Measurements from ENCODE around the gene DNASE1L2. TPM values are rescaled to one million over a fixed set of nuclear protein-coding genes. Genes with fewer than 3 reads are reported as not detected.

The DNASE1L2 gene
- total RNA-seq, 1 donor from 2014 or later = 0.40 TPM

GRCh38 chr16:2284797-2285576 lies 48.7 kb downstream of the DNASE1L2 start:
- no peak for DNase-seq (ENCODE audit: low read depth in 2 of 2)

DNA sequence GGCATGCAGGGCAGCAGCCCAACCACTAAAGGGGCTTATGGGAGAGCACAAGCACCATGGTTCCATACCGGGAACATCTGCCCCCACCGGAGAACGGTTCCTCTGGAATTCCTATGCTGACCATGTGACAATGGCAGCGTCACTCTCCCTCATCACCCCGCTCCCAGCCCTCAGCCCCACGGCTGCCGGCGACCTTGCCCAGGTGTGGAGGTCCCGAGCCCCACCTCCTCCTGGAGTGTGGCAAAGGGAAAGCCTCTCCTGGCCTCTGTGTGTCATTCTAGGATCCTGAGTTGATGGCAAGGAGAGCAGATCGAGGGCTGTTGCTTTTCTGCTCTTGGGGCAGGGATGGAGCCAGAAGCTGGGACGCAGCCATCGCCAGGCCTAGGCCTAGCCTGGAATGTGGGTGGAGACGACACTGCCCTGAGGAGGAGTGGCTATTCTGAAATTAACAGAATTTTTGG lies 49.5 kb downstream of the DNASE1L2 start:
- no peak for DNase-seq (ENCODE audit: low read depth in 2 of 2)

- no peak for DNase-seq (ENCODE audit: low read depth in 2 of 2)
Measured at GRCh38 chr16:2286550-2286949, 50.3 kb downstream of the DNASE1L2 start.

DNA sequence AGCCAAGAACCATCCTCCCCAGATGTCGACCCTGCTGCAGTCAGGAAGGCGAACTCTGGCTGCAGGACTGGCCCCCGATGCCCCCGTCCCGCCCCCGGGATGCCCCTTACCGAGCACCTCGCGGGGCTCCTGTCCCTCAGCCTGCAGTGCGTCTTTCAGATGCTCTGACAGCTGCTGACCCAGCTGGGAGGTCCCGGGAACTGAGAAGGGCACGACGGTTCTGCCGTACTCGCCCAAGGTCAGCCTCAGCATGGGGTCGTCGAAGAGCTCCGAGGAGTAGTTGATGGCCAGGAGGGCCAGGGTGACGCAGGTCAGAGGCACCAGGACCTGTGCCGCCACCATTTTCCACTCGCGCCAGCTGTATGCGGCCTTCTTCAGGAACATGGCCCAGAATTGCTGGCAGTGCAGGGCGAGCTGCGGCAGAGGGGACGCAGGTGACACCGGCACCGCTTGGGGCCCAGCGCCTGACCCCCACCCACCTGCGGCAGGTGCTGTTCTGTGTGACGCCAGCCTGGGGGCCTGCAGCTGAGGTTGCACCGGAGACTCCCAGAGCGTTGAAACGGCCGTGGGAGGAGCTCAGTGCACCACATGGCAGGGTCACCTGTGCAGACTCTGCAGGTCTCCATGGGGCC lies 51.8 kb downstream of the DNASE1L2 start:
- no peak for DNase-seq (ENCODE audit: low read depth in 2 of 2)

Other genes with a start within 250 kb of the DNASE1L2 start
- gene SYNGR3, start 246.5 kb upstream of the DNASE1L2 start, total RNA-seq = 0.40 and 2.0 TPM in 2 replicates
- 8.9 and 9.7 TPM in 2 replicates for gene ZNF598, start 226.6 kb upstream of the DNASE1L2 start, total RNA-seq
- 0.44 and 0.60 TPM in 2 replicates for gene NPW, start 216.7 kb upstream of the DNASE1L2 start, total RNA-seq
- gene NHERF2, start 209.5 kb upstream of the DNASE1L2 start, total RNA-seq = 42.1 and 47.6 TPM in 2 replicates
- gene NTHL1, start 188.6 kb upstream of the DNASE1L2 start, total RNA-seq = 22.8 and 31.2 TPM in 2 replicates
- gene TSC2, start 188.5 kb upstream of the DNASE1L2 start, total RNA-seq = 23.8 and 29.0 TPM in 2 replicates
- 18.5 and 31.5 TPM in 2 replicates for gene PKD1, start 100.5 kb upstream of the DNASE1L2 start, total RNA-seq
- gene RAB26, start 87.8 kb upstream of the DNASE1L2 start, total RNA-seq = 0.20 and 0.65 TPM in 2 replicates
- gene TRAF7, start 80.7 kb upstream of the DNASE1L2 start, total RNA-seq = 60.8 and 63.9 TPM in 2 replicates
- gene CASKIN1, start 39.8 kb upstream of the DNASE1L2 start, total RNA-seq = under 0.01 TPM in 2 replicates
- 13.5 and 13.7 TPM in 2 replicates for gene MLST8, start 31.0 kb upstream of the DNASE1L2 start, total RNA-seq
- gene BRICD5, start 25.6 kb upstream of the DNASE1L2 start, total RNA-seq = 0.44 and 2.2 TPM in 2 replicates
- 10.0 and 11.5 TPM in 2 replicates for gene PGP, start 21.6 kb upstream of the DNASE1L2 start, total RNA-seq
- 16.1 and 20.8 TPM in 2 replicates for gene E4F1, start 12.9 kb upstream of the DNASE1L2 start, total RNA-seq
- gene ECI1, start 15.1 kb downstream of the DNASE1L2 start, total RNA-seq = 23.5 and 29.6 TPM in 2 replicates
- 33.6 and 45.4 TPM in 2 replicates for gene RNPS1, start 31.7 kb downstream of the DNASE1L2 start, total RNA-seq
- 20.3 and 30.2 TPM in 2 replicates for gene ABCA3, start 104.3 kb downstream of the DNASE1L2 start, total RNA-seq
- gene CCNF, start 193.0 kb downstream of the DNASE1L2 start, total RNA-seq = 7.7 and 15.0 TPM in 2 replicates
- gene TEDC2, start 223.7 kb downstream of the DNASE1L2 start, total RNA-seq = 2.6 and 3.3 TPM in 2 replicates
- under 0.01 TPM in 2 replicates for gene NTN3, start 234.9 kb downstream of the DNASE1L2 start, total RNA-seq
- gene TBC1D24, start 238.7 kb downstream of the DNASE1L2 start, total RNA-seq = 5.0 and 6.3 TPM in 2 replicates

Measured in lung microvascular endothelial cell (primary cell).